B cell (primary cell): ENCODE measurements around the gene ERICH6B.

ENCODE experiments used
- CTCF ChIP-seq: fragments of 200-600 bp; IDR thresholded peaks from one replicate; pipeline ENCODE4 v1.8.0; 2022; ENCODE audit warnings: antibody characterized with exemption, mild to moderate bottlenecking
- EZH2 ChIP-seq: IDR thresholded peaks from 2 replicates; pipeline ENCODE4 v1.6.1; 2012; ENCODE audit warnings: borderline replicate concordance, low read depth, mild to moderate bottlenecking, moderate library complexity, low read length; ENCODE audit not compliant: insufficient read depth, poor library complexity, severe bottlenecking

- no peak for TF ChIP-seq CTCF
- TF ChIP-seq EZH2: no peak
Observed at GRCh38 chr13:45564133-45564776, 51.3 kb downstream of the ERICH6B start.
